ENCODE data around the gene TGFB1. TPM values are rescaled to one million over a fixed set of nuclear protein-coding genes. Genes with fewer than 3 reads are reported as not detected.

The TGFB1 gene
- total and polyA plus RNA-seq, 2 of the 13 experiments (the other 11 are each of a cell fraction or from before 2014, with no cell fraction given): 4.1 to 5.4 TPM

DNA sequence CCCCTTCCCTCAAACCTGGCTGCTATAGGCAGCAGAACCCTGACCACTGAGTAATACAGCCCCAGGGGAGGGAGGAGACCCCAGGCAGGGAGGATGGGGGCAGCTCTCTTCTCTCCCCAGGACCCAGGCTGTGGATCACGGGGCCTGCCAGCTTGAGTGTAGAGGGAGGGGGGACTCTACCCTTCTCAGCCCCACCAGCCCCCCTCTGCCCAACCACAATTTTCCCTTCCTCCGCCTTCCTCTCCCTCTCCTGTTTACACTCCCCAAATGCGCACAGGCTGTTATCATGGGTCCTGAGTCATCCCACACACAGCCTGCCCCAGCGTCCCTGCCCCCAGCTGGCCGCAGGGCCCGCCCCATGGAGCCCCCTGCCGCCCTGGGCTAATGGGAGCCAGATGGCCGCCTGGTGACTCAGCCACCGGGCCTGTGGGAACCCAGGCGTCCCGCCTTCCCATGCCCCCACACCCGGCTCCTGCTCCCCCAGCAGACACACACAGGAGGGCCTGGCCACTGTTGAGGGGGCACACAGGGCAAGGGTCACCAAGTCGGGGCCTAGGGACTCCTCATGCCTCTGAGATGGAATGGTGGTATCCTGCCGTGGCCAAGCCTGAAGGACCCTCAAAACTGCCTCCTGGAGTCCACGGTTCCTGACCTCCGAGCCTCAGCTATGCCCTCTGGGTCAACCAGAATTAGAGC, 30.1 kb downstream of the TGFB1 start (continued):
- no peak for TF ChIP-seq ARID3A (IDR thresholded peaks at IDR 0.05; ENCODE audit: low read depth, low read length)
- TF ChIP-seq ZNF350 (CRISPR knock-in tag; IDR thresholded peaks at IDR 0.05; ENCODE audit: borderline replicate concordance, low read depth): peak; percentile 21
- TF ChIP-seq HNRNPL (IDR thresholded peaks at IDR 0.05; ENCODE audit: low read depth, low read length): 0 out of 2 replicates have a peak, but pooled peaks have one; percentile 20
- no peak for TF ChIP-seq ATF7-NPFF (CRISPR knock-in tag; IDR thresholded peaks at IDR 0.05; ENCODE audit: low read depth)
- no peak for TF ChIP-seq ZNF816 (CRISPR knock-in tag; IDR thresholded peaks at IDR 0.05; ENCODE audit: borderline replicate concordance)
- TF ChIP-seq RBAK (CRISPR knock-in tag; IDR thresholded peaks at IDR 0.05): no peak
- no peak for TF ChIP-seq WIZ (CRISPR knock-in tag; IDR thresholded peaks at IDR 0.05)
- no peak; the same call in 1 of the 2 replicates for TF ChIP-seq ARHGAP35 (CRISPR knock-in tag; IDR thresholded peaks at IDR 0.05; ENCODE audit: borderline replicate concordance)
- TF ChIP-seq, protein P1, sequence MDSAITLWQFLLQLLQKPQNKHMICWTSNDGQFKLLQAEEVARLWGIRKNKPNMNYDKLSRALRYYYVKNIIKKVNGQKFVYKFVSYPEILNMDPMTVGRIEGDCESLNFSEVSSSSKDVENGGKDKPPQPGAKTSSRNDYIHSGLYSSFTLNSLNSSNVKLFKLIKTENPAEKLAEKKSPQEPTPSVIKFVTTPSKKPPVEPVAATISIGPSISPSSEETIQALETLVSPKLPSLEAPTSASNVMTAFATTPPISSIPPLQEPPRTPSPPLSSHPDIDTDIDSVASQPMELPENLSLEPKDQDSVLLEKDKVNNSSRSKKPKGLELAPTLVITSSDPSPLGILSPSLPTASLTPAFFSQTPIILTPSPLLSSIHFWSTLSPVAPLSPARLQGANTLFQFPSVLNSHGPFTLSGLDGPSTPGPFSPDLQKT (CRISPR knock-in tag; IDR thresholded peaks at IDR 0.05; ENCODE audit: borderline replicate concordance): no peak
- TF ChIP-seq, protein P2, sequence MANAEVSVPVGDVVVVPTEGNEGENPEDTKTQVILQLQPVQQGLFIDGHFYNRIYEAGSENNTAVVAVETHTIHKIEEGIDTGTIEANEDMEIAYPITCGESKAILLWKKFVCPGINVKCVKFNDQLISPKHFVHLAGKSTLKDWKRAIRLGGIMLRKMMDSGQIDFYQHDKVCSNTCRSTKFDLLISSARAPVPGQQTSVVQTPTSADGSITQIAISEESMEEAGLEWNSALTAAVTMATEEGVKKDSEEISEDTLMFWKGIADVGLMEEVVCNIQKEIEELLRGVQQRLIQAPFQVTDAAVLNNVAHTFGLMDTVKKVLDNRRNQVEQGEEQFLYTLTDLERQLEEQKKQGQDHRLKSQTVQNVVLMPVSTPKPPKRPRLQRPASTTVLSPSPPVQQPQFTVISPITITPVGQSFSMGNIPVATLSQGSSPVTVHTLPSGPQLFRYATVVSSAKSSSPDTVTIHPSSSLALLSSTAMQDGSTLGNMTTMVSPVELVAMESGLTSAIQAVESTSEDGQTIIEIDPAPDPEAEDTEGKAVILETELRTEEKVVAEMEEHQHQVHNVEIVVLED (CRISPR knock-in tag; IDR thresholded peaks at IDR 0.05; ENCODE audit: borderline replicate concordance): no peak
- TF ChIP-seq ZBTB8A (CRISPR knock-in tag; IDR thresholded peaks at IDR 0.05; ENCODE audit: borderline replicate concordance, low read depth): no peak
- no peak for TF ChIP-seq RFX1 (IDR thresholded peaks at IDR 0.05)
- no peak for TF ChIP-seq ZNF292 (CRISPR knock-in tag; IDR thresholded peaks at IDR 0.05; ENCODE audit: borderline replicate concordance, low read depth)
- TF ChIP-seq, protein P3, sequence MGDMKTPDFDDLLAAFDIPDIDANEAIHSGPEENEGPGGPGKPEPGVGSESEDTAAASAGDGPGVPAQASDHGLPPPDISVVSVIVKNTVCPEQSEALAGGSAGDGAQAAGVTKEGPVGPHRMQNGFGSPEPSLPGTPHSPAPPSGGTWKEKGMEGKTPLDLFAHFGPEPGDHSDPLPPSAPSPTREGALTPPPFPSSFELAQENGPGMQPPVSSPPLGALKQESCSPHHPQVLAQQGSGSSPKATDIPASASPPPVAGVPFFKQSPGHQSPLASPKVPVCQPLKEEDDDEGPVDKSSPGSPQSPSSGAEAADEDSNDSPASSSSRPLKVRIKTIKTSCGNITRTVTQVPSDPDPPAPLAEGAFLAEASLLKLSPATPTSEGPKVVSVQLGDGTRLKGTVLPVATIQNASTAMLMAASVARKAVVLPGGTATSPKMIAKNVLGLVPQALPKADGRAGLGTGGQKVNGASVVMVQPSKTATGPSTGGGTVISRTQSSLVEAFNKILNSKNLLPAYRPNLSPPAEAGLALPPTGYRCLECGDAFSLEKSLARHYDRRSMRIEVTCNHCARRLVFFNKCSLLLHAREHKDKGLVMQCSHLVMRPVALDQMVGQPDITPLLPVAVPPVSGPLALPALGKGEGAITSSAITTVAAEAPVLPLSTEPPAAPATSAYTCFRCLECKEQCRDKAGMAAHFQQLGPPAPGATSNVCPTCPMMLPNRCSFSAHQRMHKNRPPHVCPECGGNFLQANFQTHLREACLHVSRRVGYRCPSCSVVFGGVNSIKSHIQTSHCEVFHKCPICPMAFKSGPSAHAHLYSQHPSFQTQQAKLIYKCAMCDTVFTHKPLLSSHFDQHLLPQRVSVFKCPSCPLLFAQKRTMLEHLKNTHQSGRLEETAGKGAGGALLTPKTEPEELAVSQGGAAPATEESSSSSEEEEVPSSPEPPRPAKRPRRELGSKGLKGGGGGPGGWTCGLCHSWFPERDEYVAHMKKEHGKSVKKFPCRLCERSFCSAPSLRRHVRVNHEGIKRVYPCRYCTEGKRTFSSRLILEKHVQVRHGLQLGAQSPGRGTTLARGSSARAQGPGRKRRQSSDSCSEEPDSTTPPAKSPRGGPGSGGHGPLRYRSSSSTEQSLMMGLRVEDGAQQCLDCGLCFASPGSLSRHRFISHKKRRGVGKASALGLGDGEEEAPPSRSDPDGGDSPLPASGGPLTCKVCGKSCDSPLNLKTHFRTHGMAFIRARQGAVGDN (CRISPR knock-in tag; IDR thresholded peaks at IDR 0.05): peak; percentile 78
- no peak for TF ChIP-seq ATAD3A (CRISPR knock-in tag; IDR thresholded peaks at IDR 0.05)
- peak; percentile 88 for TF ChIP-seq AGO1 (IDR thresholded peaks at IDR 0.05; ENCODE audit: low read depth, low read length, poor library complexity, severe bottlenecking)
- no peak for TF ChIP-seq CEBPB (IDR thresholded peaks at IDR 0.05; ENCODE audit: borderline replicate concordance, low read depth, low read length)

Measured in HepG2 (cell line).